ENCODE results near the gene CBLN2.

DNA sequence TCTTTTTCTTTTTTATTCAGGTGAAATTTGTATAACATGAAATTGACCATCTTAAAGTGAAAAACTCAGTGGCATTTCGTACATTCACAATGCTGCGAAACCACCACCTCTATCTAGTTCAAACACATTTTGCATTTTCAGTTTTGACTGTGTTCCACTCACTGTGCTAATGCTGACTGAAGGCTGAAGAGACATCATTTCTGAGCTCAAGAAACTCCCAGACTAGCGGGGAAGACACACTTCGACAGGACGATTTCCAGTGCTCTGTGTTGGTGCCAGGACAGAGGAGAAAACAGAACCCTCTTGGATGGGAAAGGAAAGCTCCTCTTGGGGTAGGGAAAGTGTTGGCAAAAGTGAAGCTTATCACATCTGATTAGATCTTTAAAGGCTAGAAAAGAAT is 44.2 kb upstream of the CBLN2 start:
- TF ChIP-seq POLR2A (IDR thresholded peaks at IDR 0.05) (no peak), POLR2AphosphoS5 (IDR thresholded peaks at IDR 0.05) (no peak)
- TF ChIP-seq, protein P1, sequence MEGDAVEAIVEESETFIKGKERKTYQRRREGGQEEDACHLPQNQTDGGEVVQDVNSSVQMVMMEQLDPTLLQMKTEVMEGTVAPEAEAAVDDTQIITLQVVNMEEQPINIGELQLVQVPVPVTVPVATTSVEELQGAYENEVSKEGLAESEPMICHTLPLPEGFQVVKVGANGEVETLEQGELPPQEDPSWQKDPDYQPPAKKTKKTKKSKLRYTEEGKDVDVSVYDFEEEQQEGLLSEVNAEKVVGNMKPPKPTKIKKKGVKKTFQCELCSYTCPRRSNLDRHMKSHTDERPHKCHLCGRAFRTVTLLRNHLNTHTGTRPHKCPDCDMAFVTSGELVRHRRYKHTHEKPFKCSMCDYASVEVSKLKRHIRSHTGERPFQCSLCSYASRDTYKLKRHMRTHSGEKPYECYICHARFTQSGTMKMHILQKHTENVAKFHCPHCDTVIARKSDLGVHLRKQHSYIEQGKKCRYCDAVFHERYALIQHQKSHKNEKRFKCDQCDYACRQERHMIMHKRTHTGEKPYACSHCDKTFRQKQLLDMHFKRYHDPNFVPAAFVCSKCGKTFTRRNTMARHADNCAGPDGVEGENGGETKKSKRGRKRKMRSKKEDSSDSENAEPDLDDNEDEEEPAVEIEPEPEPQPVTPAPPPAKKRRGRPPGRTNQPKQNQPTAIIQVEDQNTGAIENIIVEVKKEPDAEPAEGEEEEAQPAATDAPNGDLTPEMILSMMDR (IDR thresholded peaks at IDR 0.05 in 8 of 11, conservative IDR thresholded peaks at IDR 0.05 in 3 of 11) = no peak

All from spleen (tissue), 7 donors.